GM18873 (cell line): ENCODE measurements around the gene FIBCD1.
"Not testable (repeated sequence)": the region's sequence is repeated elsewhere in the genome, so short reads cannot be mapped to it uniquely, and the experiment has no call there.

Experiments
- ATAC-seq: cut with Tn5 transposase; IDR thresholded peaks from one replicate; pipeline ENCODE4 v1.9.1; 2021; ENCODE audit warnings: mild to moderate bottlenecking, moderate library complexity, moderate number of reproducible peaks; ENCODE audit not compliant: unreplicated experiment, low FRiP score

The FIBCD1 gene

GRCh38 chr9:130911254-130912049 is 27.6 kb downstream of the FIBCD1 start:
- ATAC-seq, result no peak

GRCh38 chr9:130910670-130911069 is 28.4 kb downstream of the FIBCD1 start:
- ATAC-seq, result not testable (repeated sequence)

GRCh38 chr9:130910041-130910440 is 29.0 kb downstream of the FIBCD1 start:
- not testable (repeated sequence) for ATAC-seq

- no peak for ATAC-seq
Measured at GRCh38 chr9:130908878-130909355, 30.1 kb downstream of the FIBCD1 start.

- no peak for ATAC-seq
Measured at GRCh38 chr9:130908146-130908877, 30.7 kb downstream of the FIBCD1 start.

- ATAC-seq, result no peak
Measured at GRCh38 chr9:130906735-130907416, 32.2 kb downstream of the FIBCD1 start.

GRCh38 chr9:130905902-130906734 is 32.9 kb downstream of the FIBCD1 start:
- ATAC-seq, result no peak

- no peak for ATAC-seq
Measured at GRCh38 chr9:130905125-130905901, 33.7 kb downstream of the FIBCD1 start.

- ATAC-seq, result no peak
Measured at GRCh38 chr9:130904070-130905044, 34.7 kb downstream of the FIBCD1 start.

- no peak for ATAC-seq
Measured at GRCh38 chr9:130903194-130904069, 35.6 kb downstream of the FIBCD1 start.

- no peak for ATAC-seq
Measured at GRCh38 chr9:130902204-130903185, 36.6 kb downstream of the FIBCD1 start.

- ATAC-seq, result no peak
Measured at GRCh38 chr9:130901498-130902203, 37.4 kb downstream of the FIBCD1 start.

- ATAC-seq, result no peak
Measured at GRCh38 chr9:130900701-130901497, 38.1 kb downstream of the FIBCD1 start.

- no peak for ATAC-seq
Measured at GRCh38 chr9:130899051-130899748, 39.8 kb downstream of the FIBCD1 start.
